ENCODE measurements around the gene CDH4.

The CDH4 gene

DNA sequence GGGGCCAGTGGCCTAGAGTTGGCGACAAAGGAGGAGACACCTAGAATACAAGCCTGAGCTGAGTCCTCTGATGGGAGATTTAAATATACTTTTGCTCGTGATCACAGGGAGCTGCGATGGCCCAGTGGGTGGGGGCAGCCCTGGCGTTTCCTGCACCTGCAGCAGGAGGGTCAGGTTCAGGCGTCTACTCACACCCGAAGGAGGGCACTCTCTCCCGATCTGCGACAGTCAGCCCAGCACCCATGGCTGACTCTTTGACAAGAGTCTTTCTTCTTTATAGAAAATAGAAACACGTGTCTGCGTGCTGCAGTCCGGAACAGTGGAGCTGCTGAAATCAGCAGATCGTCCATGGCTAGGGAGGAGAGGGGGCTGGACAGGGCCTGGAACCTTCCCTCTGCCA, 338.2 kb downstream of the CDH4 start:
- DNase-seq: no peak

DNA sequence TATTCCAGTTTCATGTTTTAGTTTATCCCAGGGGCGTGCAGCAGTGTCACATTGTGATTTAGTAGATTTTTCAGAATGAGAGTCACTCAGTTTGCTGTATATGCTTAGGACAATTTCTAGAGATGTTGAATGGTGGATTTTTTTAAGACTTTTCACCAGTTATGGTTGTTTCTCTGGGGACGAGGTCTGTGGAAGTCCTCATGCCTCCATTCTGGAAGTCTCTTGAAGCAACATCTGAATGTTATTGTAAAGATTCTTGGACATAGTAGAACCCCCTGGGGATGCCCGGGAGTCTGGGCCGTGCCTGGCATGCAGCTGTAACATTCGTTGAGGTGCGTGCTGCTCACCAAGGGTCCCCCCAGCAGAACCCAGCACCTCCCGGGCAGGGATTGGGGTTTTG, 341.5 kb downstream of the CDH4 start:
- DNase-seq: no peak

DNA sequence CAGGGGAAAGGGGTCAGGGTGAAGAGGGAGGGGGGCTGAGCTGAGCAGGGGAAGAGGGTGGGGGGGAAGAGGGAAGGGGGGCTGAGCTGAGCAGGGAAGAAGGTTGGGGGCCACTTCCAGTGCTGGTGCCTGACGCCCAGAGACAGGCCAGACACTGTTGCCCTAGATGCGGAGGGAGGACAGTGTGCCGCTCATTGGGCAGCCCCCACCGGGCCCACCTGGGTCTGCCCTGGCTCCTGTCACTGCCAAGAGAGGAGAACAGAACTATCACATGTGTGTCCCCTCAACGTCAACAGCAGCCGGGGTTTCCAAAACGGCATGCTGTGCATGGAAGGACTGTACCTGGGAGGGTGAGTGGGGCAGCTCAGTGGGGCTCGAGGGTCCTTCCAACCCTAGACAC, 342.1 kb downstream of the CDH4 start:
- DNase-seq: no peak

DNA sequence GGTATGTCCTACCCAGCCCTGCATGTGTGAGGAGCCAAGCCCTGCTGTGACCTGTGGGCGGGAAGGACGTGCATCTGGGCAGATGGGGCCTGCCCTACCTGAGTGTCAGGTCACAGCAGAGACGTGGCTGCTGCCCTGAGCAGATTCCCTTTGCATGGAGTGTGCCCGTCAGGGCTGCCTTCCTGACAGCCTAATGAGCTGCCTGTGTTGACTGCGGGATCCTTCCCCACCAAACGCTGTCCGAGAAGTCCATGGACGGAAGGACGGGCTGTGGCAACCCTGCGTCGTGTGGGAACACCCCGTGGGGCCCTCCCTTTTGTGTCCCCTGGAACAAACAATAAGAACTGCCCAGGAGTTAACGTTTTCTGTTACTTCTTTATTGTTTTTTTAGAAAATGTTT, 343.2 kb downstream of the CDH4 start:
- DNase-seq: no peak

DNA sequence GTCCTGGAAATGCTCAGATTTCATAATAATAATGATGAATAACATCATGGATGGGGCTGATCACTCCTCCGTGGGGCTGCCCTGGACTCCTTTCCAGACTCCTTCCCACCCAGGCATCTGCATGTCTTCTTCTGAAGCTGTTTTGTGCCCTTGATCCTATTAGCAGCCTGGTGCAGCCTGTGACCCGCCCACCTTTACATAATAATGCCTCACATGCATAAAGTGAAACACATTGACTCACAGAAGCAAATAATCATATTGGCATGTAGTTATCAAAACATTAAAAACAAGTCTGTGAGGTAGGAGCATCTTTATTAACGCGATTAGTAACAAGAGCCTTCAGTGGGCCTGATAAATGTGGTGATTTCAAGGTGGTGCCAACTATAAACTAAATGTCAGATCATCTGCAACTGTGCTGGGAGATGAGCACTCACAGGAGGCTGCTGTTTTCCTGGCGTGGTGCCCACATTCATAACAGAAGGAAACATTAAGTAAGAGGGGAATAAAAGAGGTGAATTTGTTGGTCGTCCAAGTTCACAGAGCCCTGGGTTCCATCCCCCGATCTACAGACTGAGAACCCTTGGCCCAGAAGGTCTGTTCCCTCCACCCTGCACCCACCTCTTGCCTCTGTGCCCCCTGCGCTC, 344.7 kb downstream of the CDH4 start:
- DNase-seq: peak; percentile 14

DNA sequence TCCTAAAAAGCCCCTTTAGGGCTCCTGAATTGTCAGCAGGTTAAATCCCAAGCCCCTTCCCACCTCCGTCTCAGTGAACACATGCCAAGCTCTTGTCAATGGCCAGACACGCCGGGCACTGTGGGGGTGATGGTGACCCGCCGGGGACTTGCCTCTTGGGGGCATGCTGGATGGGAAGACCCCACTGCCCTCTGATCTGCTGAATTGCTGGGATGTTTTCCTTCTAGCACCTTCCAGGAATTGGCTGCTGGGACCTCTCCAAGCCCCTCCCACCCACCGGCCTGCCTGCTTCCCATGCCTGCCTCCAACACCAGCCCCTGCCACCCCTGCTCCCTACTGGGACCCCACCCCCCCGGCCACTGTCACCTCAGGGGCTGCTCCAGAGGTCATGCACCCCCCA, 345.9 kb downstream of the CDH4 start:
- no peak for DNase-seq

DNA sequence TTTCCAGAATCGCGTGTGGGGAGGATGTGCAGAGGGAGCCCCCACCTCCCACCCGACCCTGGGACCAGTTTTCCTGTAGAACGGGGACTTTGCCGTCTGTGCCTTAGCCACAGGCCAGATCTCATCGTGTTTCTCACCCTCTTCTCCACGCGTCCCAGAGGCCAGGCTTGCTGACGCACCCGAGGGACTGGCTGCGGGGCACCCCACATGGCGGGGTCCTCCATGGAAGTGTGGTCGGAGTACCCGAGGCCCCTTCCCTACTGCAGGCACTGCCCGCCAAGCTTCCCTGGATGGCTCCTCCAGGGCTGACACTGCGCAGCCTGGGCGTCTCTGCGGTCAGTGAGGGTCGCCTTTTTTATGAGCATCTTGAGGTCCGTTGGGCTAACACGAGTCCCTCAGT, 346.5 kb downstream of the CDH4 start:
- no peak for DNase-seq

DNA sequence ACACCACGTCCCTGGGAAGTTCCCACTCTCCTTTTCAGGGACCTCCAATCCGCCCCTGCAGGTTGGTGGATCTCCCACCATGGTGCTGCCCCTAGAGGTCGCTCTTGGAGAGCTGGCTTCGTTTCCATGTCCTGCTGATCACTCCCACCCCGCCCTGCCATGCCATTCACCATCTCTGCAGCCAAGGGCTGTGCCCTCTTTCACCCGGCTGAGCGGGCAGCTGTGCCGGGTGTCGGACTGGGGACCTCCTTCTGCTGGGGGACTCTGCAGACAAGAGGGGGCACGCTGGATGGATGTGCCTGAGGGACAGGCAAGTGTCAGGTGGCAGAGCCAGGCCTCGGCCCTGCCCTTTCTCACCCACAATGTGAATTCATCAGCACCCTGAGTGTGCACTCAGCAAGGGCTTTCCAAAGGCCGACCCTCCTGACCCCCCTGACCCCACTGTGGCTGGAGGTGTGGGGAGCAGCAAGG, 347.0 kb downstream of the CDH4 start:
- no peak for DNase-seq

DNA sequence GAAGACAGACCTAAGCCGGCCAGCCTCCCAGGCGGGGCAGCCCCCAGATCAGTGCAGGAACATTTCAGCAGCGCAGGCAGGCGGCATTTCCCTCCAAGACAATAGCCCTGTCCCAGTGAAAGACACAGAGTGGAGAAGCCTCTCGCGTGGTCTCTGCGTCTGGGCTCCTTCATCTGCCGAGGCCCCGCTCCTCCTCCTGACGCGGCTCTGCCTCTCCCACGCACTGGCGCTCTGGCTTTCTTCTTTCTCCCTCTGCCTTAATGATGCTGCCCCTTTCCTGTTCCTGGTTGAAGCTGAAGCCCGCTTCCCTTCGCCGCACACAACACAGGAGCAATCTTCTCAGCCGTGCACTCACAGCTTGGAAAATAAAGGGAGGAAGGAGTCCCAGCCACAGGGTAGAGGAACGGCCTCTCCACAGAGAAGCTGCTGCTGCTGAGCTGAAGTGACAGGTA, 347.5 kb downstream of the CDH4 start:
- no peak for DNase-seq

DNA sequence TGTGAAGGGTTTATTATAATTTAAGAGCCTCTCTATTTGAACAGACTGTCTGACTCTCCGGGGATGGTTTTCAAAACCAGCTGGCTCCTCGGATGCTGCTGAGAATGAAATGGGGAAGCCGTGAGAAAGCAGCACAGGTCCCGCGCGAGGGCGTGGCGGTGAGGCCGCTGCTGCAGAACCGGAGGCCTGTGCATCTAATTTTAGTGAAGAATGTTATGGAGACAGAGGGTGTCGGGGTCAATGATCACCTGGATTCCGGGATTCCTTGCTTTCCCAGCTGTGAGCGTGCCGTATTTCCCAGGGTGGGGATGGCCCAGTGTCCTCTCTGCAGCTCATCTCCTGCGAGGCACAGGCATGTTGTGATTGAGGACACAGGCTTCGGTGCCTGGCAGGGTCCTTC, 348.0 kb downstream of the CDH4 start:
- no peak for DNase-seq

DNA sequence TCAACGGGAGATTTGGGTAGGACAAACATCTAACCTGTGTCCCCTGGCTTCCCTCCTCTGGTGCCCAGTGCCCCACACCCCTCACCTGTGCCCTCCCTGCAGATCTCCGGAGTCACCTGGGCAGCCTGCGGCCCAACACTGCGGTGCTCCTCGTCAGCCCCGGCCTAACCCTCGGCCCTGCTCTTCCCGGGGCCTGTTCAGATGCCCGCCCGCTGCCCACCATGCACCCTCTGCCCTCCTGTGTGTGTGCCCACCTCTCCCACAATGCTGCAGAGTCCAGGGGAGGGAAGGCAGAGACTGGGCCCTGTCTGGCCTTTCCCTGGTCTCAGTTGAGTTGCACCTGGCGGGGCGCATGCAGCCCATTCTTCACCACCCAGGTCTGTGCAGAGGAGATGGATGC, 349.3 kb downstream of the CDH4 start:
- no peak for DNase-seq

DNA sequence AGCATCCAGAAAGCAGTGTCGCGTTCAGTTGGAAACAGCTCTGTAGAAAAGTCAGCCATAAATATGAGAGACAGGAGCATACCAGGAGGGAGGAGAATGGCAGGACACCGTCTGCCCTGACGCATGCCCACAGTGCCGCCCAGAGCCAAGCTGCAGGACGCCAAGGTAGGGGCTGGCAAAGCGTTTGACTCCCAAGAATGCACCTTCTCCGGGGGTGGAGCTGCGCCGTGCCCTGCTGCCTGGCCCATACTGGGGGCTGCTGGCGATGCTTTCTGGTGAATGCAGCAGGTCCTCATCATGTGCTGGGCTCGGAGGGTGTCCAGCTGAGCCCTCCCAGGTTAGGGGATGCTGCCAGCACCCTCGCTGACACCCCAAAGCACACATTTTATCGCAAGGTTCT, 349.8 kb downstream of the CDH4 start:
- DNase-seq: no peak

DNA sequence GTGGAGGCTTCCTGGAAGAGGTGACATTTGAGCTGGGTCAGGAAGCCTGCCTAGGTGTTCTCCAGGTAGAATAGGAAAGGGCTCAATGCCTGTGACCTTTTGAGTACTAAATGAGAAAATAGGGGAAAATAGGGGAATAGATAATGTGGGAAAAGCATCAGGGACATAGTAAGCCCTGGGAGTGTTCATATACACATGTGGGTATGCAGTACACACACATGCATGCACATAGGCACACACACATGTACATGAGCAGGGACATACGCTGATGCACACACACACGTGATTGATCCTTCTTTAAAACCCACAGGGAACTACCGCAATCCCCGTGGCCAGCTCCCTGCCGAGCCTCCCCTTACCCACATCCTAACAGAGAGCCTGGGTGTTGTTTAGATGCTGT, 351.7 kb downstream of the CDH4 start:
- no peak for DNase-seq

DNA sequence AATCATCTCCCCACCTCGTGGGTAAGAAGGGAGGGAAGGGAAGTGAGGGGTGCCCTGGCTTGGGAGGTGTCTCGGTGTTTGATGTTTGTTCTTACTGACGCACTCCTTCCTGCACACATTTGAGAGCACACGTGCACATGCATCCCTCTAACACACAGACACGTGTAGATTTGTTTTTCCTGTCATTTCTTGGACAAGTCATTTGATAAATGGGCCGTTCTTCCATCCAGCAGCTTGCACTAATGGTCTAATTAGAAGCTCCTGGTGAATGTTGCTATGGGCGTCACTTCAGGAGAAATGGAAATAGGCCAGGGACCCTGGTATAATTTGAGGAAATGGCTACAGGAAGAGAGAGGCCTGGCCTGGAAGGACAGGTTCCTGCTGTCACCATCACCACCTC, 352.5 kb downstream of the CDH4 start:
- DNase-seq: no peak

DNA sequence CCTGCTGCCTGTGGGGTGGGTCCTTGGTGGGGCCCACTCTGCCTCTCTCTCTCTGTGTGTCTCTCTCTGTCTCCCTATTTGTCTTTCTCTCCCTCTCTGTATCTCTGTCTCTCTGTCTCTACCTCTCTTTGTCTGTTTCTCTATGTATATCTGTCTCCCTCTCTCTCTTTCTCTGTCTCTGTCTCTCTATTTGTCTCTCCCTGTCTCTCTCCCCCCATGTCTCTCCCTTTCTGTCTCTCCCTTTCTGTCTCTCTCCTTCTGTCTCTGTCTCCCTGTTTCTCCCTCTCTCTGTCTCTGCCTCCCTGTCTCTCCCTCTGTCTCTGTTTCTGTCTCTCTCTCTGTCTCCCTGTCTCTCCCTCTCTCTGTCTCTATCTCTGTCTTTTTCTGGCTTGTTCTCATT, 353.2 kb downstream of the CDH4 start:
- DNase-seq: no peak

DNA sequence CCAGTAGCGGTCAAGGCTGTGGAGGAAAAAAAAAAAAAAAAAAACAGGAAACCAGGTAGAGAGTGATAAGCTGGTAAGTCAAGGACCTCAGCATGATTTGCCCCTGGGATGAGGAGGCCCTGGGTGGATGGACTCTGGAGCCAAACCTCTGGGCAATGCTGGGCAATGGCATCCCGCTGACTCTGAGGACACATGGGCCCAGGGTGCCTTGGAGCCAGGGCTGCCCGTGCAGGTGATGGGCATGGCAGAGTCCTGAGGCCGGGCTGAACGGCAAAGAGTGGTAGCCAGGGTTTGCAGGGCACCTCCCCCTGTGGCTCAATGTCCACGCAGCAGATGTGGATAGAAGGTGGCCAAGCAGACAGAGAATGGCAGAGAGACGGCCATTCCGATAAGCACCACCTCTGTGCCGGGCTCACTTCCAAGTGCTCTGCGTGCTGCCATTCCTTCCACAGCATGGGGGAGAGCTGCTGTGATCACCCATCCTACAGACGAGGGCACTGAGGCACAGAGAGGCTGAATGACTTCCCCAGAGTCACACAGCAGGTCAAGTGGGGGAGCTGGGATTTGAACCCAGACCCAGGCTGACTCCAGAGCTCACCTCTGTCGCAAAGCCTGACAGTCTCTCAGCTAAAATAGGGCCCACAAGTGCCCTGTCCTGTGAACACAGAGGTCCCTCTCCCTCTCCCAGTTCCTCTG, 353.9 kb downstream of the CDH4 start:
- DNase-seq: no peak

DNA sequence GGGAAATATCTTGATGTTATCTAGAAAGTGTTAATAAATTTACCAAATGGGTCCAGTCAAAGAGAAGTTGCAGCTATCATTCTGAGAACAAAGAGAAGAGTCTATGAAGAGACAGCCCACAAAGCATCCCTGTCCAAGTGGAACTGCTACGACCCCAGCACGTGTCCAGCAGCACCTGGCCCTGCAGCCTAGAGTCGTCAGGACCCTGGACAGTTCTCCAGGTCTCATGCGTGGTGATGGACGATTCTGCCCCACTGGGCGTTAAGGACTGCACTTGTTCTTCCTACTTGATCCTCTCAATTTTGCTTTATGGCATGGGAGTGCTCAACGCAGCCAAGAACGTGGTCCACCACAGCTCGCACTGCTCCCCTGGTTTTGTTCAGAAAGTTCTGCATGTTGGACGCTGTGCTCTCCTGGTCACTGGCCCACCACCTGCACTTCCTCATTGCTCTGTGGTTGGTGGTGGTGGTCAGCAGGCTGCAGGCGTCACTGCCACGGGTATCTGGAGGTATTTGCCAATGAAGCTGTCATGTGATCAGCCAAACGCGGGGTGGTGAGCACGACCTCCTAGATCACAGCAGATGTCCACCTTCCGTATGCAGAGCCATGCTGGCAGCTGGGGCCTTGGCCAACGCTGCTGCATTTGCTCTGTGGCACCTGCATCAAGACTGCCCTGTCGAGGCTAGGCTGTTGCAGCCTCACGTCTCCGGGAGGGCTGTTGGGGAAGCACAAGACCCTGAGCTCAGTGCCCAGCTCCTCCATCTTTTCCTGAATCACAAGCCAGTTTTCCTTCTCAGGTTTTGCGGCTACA, 356.4 kb downstream of the CDH4 start:
- DNase-seq: no peak

DNA sequence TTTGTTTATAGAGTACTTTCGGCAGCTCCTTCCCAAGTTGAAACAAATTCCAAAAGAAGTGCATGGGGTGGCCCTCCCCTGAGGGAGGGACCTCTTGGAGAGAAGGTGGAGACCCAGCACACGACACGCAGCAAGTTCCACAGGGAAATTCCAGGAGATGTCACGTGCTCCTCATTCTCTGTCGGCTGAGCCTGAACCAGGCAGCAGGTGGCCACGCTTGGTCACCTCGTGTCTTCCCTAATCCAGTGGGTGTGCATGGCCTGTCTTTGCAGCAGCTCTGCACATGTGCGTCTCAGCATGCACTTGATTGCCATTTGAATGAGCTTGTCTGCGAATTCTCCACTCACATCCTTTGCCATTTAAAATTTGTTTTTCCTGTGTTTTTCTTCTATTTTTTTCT, 357.4 kb downstream of the CDH4 start:
- DNase-seq: no peak

DNA sequence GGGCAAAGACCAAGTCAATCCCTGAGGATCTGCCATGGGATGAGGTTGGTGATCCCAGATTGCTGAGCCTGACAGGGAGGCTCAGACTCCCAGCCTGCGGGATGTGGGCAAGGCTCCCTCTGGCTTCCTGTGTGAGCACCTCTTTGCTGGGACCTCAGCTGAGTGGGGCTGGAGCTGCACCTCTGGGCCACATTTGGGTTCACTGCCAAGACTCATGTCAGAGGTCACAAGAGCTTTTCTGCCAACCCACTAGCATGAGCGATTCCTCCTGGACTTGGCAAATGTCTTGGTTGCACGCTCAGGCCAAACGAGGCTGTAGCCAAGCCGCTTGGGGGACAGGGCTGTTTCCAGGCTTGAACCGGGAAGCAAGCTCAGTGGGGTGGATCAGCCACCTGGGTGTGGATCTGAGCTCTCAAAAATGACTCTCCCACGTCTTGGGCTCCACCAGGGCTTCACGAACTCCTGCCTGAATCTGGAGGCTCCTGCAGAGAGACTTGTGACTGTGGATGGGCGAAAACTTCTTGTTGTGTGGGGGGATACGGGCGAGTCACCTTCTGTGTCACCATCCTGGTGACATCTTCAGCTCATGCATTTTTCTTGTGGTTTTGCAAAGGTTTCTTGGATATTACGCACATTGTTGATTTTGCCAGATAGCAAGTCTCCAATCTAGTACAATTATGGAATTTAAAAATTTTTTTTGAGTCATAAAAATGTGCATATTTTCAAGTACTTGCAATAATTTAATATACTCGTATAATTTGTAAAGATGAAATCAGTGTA, 359.5 kb downstream of the CDH4 start:
- no peak for DNase-seq

DNA sequence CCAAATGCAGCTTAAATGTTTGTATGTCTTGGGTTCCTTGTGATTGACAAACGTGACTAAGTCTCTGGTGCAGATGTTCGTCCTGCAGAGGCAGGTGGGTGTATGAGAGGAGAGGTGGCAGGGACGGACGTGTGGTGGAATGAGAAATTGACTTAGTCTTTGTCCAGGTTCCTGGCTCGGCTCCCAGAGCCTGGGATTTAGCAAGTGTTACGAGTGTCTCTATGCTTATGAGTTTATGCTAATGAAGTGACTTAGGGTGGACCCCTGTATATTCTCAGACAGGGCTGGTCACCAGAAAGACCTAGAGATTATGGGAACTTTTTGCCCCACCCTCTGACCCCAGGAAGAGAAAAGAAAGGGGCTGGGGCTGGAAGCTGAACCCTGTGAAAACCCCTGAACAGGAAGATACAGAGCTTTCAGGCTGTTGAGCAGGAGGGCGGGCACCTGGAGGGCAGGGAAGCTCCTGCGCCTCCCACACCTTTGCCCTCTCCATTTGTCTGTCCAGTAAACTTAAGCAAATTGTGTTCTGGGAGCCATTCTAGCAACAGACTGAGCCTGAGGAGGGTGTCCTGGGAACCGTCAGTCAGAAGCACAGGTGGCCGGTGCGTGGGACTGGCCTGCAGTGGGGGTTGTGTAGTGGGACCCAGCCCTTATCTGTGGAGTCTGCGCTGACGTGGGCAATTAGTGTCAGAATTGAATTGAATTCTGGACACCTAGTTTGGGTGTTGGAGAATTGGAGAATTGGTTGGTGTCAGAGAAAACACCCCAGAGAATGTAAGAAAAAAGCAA, 362.1 kb downstream of the CDH4 start:
- no peak for DNase-seq

DNA sequence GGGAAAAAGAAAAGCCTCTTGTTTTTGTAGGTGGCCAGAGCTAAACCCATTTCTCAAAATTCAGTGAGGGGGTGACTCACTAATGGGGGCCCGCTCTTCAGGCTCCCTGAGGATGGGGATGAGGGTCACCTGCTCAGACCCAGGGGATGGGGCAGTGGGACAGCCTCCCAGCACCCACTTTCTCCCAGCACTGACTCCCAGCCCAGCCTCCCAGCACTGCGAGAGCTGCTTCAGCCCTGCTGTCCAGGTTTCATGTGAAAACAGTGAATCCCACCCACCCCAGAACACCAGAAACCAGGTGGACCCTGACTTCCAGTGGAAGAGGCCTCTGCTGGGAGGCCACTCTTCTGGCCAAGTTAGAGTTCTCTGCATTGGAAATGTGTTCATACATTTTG, 362.6 kb downstream of the CDH4 start:
- no peak for DNase-seq

DNA sequence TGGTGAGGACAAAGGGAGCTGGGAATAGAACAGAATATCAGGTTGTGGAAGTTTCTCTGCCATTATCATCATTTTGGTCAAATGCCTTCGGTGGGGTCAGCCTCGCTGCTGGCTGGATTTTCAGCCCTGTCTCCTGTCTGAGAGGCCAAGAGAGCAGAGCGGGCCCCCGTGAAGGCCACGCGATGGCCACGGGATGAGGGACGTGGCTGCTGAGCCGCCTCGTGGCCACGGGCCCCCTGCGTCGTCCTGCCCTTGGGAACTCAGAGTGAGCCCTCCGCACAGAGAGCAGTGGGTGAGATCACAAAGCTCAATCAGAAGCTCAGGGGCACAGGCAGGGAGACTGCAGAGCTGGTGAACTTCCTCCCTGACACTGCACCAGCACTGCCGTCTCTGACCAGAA, 363.7 kb downstream of the CDH4 start:
- DNase-seq: no peak

All from NCI-H1105 (cell line).